Gastroesophageal sphincter (tissue), 4 donors: ENCODE data around the gene CUBN. TPM values are rescaled to one million over a fixed set of nuclear protein-coding genes. Genes with fewer than 3 reads are reported as not detected.

Experiments
- ATAC-seq: fragments of 150-250 bp; one replicate; pipeline ENCODE4 v1.9.1; 2016; ENCODE audit warnings: mild to moderate bottlenecking, moderate library complexity
- H3K27ac ChIP-seq, 4 donors: fragments of 200-600 bp; sonication (generic) in 3 of 4; 1 replicate in 3 of 4; 2 replicates in 1 of 4; pipeline ENCODE4 v1.5.1; 2016 to 2019
- H3K27me3 ChIP-seq: fragments of 200-600 bp; sonication (generic); one replicate; pipeline ENCODE4 v1.5.1; 2019
- H3K36me3 ChIP-seq, 2 donors: fragments of 200-600 bp; sonication (generic); one replicate each; pipeline ENCODE4 v1.5.1; 2019; ENCODE audit warnings: control low read depth in 1 of 2
- H3K4me1 ChIP-seq, 3 donors: fragments of 200-600 bp; sonication (generic); 1 replicate in 2 of 3; 2 replicates in 1 of 3; pipeline ENCODE4 v1.5.1; 2016 to 2019; ENCODE audit warnings: control low read depth in 2 of 3
- H3K4me3 ChIP-seq, 2 donors: fragments of 200-600 bp; sonication (generic); one replicate each; pipeline ENCODE4 v1.5.1; 2019; ENCODE audit warnings: mild to moderate bottlenecking in 1 of 2, moderate library complexity in 1 of 2
- H3K9me3 ChIP-seq, 3 donors: fragments of 200-600 bp; sonication (generic); one replicate each; pipeline ENCODE4 v1.5.1; 2017 to 2019; ENCODE audit warnings: control low read depth in 2 of 3
- EP300 ChIP-seq: sonication (generic); formaldehyde crosslinking; IDR thresholded peaks from one replicate; pipeline ENCODE4 v1.6.1; 2017; ENCODE audit warnings: antibody characterized with exemption, mild to moderate bottlenecking
- POLR2A ChIP-seq, 2 donors: fragments of 450-650 bp; IDR thresholded peaks; one replicate each; pipeline ENCODE4 v1.6.1; 2017; ENCODE audit warnings: antibody characterized with exemption in 2 of 2, mild to moderate bottlenecking in 2 of 2, moderate library complexity in 1 of 2
- POLR2AphosphoS5 ChIP-seq: sonication (generic); formaldehyde crosslinking; IDR thresholded peaks from one replicate; pipeline ENCODE4 v1.6.1; 2017; ENCODE audit warnings: antibody characterized with exemption
- WGBS, 2 donors: methylation state at CpG; one replicate each; pipeline ENCODE4 v1.1.5; 2018; ENCODE audit warnings: low coverage in 1 of 2; 5-methylcytosine and 5-hydroxymethylcytosine counted together
- total RNA-seq, 4 donors: library from RNA; depleted of rRNA; stranded (reverse); fragments of >200 nt; gene quantifications; one replicate each; pipeline ENCODE4 v1.1.0, GENCODE V29; 2016
- TF ChIP-seq, protein P1 (sequence below), 4 experiments: fragments of 200-600 bp in 2 of 4; fragments of 450-650 bp in 2 of 4; sonication (generic) in 1 of 4; IDR thresholded peaks; one replicate each; pipeline ENCODE4 v1.5.1; 2017 to 2019; ENCODE audit warnings: antibody characterized with exemption in 4 of 4, mild to moderate bottlenecking in 2 of 4, moderate library complexity in 2 of 4

CUBN gene
- total RNA-seq, 4 donors from 2014 or later: 0.37 to 2.8 (median 1.6) TPM

DNA sequence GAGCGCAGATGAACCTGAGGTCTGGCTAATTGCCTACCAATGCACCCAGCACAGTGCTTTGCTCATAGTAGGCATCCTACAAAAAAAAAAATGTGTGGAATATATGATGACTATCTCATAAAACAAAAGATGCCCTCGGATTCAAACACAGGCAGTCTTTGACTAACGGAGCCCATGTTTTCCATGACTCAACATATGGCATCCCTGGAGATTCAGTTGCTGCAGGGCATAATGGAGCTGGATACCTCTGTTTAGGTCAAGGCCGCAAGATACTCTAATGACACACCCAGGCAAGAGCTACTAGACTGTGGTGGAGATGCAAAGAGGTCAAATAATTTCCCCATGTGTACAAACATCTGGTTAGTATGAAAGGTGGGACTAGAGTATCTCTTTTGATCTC, 16.3 kb downstream of the CUBN start:
- no peaks in the 10 kb centered on the region for H3K9me3 ChIP-seq
- H3K36me3 ChIP-seq: no peaks in the 10 kb centered on the region
- 81 to 98% methylated on average over 4 of the region's 4 CpGs for WGBS, 2 donors
- H3K4me3 ChIP-seq: no peak overlapping the region
- TF ChIP-seq, protein P1, sequence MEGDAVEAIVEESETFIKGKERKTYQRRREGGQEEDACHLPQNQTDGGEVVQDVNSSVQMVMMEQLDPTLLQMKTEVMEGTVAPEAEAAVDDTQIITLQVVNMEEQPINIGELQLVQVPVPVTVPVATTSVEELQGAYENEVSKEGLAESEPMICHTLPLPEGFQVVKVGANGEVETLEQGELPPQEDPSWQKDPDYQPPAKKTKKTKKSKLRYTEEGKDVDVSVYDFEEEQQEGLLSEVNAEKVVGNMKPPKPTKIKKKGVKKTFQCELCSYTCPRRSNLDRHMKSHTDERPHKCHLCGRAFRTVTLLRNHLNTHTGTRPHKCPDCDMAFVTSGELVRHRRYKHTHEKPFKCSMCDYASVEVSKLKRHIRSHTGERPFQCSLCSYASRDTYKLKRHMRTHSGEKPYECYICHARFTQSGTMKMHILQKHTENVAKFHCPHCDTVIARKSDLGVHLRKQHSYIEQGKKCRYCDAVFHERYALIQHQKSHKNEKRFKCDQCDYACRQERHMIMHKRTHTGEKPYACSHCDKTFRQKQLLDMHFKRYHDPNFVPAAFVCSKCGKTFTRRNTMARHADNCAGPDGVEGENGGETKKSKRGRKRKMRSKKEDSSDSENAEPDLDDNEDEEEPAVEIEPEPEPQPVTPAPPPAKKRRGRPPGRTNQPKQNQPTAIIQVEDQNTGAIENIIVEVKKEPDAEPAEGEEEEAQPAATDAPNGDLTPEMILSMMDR (IDR thresholded peaks at IDR 0.05): no peak
- no peak for TF ChIP-seq POLR2A (IDR thresholded peaks at IDR 0.05)
- no peak for TF ChIP-seq EP300
- no peak for TF ChIP-seq POLR2AphosphoS5
- no peak overlapping the region for H3K27ac ChIP-seq
- no peaks in the 10 kb centered on the region for H3K4me1 ChIP-seq
- H3K27me3 ChIP-seq: no peaks in the 10 kb centered on the region
- no peak for ATAC-seq

DNA sequence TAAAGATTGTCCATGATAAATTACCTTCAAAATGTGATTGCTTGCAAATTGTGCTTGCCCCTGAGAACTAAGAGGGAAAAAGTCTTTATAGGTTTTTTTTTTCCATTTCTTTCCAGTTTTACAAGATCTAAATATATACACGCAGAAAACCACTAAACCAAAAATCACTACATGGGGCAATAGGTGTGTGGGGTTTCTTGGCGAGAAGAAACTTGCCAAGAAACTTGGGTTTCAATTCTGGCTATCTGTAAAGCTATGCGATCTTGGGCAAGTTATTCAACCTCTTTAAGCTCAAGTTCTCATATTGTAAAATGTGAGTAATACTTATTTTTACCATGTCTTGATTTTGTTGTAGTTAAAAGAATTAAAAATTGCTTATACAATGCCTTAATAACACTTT, 17.0 kb downstream of the CUBN start:
- no peak for ATAC-seq
- H3K36me3 ChIP-seq: no peaks in the 10 kb centered on the region
- no peak overlapping the region for H3K4me3 ChIP-seq
- H3K4me1 ChIP-seq: no peaks in the 10 kb centered on the region
- H3K27me3 ChIP-seq: no peaks in the 10 kb centered on the region
- H3K27ac ChIP-seq: no peak overlapping the region
- 72 to 81% methylated on average over 3 of the region's 3 CpGs for WGBS, 2 donors
- no peak for TF ChIP-seq POLR2AphosphoS5
- TF ChIP-seq, protein P1 (IDR thresholded peaks at IDR 0.05): no peak
- TF ChIP-seq EP300: no peak
- TF ChIP-seq POLR2A (IDR thresholded peaks at IDR 0.05): no peak
- no peaks in the 10 kb centered on the region for H3K9me3 ChIP-seq

DNA sequence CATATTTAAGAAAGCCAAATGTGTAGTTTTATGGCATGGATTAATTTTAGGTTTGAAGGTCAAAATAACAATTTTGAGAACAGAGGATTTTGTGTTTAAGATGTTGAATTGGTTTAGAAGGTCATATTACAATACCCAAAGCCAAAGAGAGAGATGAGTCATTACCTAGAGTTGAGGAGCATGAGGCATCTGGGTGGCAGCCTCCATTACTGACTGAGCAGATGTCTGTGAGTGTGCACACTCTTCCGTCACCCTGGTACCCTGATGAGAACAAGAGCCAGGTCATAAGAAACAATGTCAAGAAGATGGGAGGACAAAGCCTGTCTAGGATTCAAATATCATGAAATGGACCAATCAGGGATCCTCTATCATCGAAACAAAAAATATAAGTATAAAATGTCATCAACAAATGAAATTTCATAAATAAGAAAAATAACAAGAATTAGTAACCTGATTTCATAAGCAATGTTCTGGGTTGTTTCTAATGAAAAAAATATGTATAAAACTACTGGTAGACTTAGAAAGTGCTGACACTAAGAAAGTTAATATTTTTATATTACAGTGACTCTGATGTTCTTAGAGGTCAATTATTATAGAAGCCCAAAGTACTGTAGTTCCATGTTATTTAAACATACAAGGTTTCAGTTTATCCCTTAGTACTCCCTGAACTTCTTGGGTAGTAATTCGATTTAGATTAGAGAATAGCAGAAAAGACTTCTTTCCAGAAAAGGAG, 20.0 kb downstream of the CUBN start:
- H3K4me3 ChIP-seq: no peak overlapping the region
- no peaks in the 10 kb centered on the region for H3K9me3 ChIP-seq
- H3K27me3 ChIP-seq: no peaks in the 10 kb centered on the region
- no peaks in the 10 kb centered on the region for H3K4me1 ChIP-seq
- WGBS, 2 donors: 75 to 84% methylated on average over 1 to 3 of the region's 3 CpGs
- no peaks in the 10 kb centered on the region for H3K36me3 ChIP-seq
- TF ChIP-seq POLR2A (IDR thresholded peaks at IDR 0.05) (no peak), EP300 (no peak), POLR2AphosphoS5 (no peak)
- TF ChIP-seq, protein P1 (IDR thresholded peaks at IDR 0.05): no peak
- no peak for ATAC-seq
- H3K27ac ChIP-seq: no peak overlapping the region

DNA sequence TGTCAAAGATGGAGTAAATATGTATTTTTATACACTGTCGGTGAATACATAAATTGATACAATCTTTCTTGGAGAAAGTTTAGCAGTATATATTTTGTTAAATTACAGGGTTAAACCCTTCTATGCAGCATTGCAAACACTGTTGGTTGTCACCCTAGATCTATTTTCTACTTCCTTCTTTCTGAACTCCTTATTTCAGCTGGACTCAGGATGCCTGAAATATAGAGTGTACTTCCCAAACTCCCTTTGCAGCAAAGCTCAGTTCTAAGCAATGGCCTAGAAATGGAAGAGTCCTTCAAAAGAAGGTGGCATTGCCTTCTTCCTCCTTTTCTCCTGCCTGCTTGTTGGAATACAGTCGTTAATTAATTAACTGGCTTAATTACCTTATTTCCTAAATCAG, 20.6 kb downstream of the CUBN start:
- Histone ChIP-seq H3K27me3 (no peaks in the 10 kb centered on the region), H3K4me1 (peaks cover 0 to 3% (median 0%) of the 10 kb centered on the region in 3 donors), H3K27ac (no peak overlapping the region), H3K9me3 (no peaks in the 10 kb centered on the region), H3K4me3 (no peak overlapping the region), H3K36me3 (no peaks in the 10 kb centered on the region)
- 89 to 93% methylated on average over 1 to 2 of the region's 2 CpGs for WGBS, 2 donors
- TF ChIP-seq EP300 (no peak), POLR2A (IDR thresholded peaks at IDR 0.05) (no peak), POLR2AphosphoS5 (no peak)
- TF ChIP-seq, protein P1 (IDR thresholded peaks at IDR 0.05): no peak
- no peak for ATAC-seq

DNA sequence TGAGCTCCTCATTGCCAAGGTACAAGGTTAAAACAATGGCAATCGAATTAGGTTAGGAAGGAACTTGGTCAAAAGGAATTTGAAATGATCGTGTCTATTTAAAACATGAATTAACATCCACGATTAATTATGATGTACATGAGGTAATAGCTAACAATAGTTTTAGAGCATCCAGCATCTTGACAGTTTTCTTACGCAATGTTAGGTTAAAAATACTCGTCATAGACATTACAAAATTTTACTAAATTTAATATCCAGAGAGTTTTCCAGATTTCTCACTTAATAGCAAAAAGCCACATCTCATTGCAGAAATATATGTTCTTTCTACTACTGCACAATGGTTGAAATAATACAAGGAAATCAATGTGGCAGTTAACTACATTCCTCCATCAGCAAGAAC, 22.6 kb downstream of the CUBN start:
- Histone ChIP-seq H3K36me3 (no peaks in the 10 kb centered on the region), H3K4me1 (peaks cover 0 to 3% (median 0%) of the 10 kb centered on the region in 3 donors), H3K27ac (no peak overlapping the region), H3K27me3 (no peaks in the 10 kb centered on the region), H3K4me3 (no peak overlapping the region), H3K9me3 (no peaks in the 10 kb centered on the region)
- TF ChIP-seq, protein P1 (IDR thresholded peaks at IDR 0.05): no peak
- no peak for TF ChIP-seq POLR2AphosphoS5
- no peak for TF ChIP-seq POLR2A (IDR thresholded peaks at IDR 0.05)
- TF ChIP-seq EP300: no peak
- no peak for ATAC-seq
- WGBS, 2 donors: 85 to 93% methylated on average over 4 to 5 of the region's 5 CpGs
